ENCODE measurements around the gene GMDS.

GMDS gene

GRCh38 chr6:1825277-1825676 lies 420.1 kb downstream of the GMDS start:
- peaks cover 6% of the 10 kb centered on the region; the same call in 1 of the 2 replicates for H3K9me3 ChIP-seq
- no peak overlapping the region for H3K4me3 ChIP-seq
- H3K4me1 ChIP-seq = peaks cover 5% of the 10 kb centered on the region
- no peaks in the 10 kb centered on the region for H3K27me3 ChIP-seq (ENCODE audit: low read depth)
- no peaks in the 10 kb centered on the region; the same call in 1 of the 2 replicates for H3K36me3 ChIP-seq (replicated peaks)
- in situ Hi-C loops (cut with MboI; ENCODE audit: low sequenced_read_pairs) = no loop called here
- no peak for DNase-seq (ENCODE audit: low spot score in 2 of 2)

GRCh38 chr6:1821513-1822183 lies 423.8 kb downstream of the GMDS start:
- no peaks in the 10 kb centered on the region for H3K9me3 ChIP-seq
- no peaks in the 10 kb centered on the region; the same call in 1 of the 2 replicates for H3K36me3 ChIP-seq (replicated peaks)
- DNase-seq (ENCODE audit: low spot score in 2 of 2) = peak; percentile 12 to 55
- H3K4me3 ChIP-seq = no peak overlapping the region
- in situ Hi-C loops (cut with MboI; ENCODE audit: low sequenced_read_pairs) = no loop called here
- peaks cover 5% of the 10 kb centered on the region for H3K4me1 ChIP-seq
- H3K27me3 ChIP-seq (ENCODE audit: low read depth) = no peaks in the 10 kb centered on the region

DNA sequence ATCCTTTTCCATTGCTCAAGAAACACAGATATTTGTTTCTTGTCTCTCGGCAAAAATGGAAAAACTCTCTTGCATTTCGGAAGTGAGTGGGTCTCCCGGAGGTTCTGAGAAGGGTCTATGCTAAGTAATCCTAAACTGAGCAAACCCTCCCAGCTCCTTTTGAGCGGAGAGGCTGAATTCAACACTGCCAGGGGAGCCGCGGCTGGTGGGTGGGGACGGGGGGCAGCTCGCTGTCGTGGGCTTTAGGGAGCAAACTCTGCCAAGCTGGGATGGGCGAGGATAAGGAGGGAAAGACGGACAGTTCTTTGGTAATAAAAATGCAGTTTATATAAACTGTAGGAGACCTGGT lies 424.3 kb downstream of the GMDS start:
- no peak for DNase-seq (ENCODE audit: low spot score in 2 of 2)
- H3K4me1 ChIP-seq = peaks cover 5% of the 10 kb centered on the region
- in situ Hi-C loops (cut with MboI; ENCODE audit: low sequenced_read_pairs) = no loop called here
- H3K9me3 ChIP-seq = no peaks in the 10 kb centered on the region
- H3K4me3 ChIP-seq = no peak overlapping the region
- H3K27me3 ChIP-seq (ENCODE audit: low read depth) = no peaks in the 10 kb centered on the region
- no peaks in the 10 kb centered on the region; the same call in 1 of the 2 replicates for H3K36me3 ChIP-seq (replicated peaks)

- DNase-seq (ENCODE audit: low spot score in 2 of 2) = no peak
- Histone ChIP-seq H3K4me1 (peaks cover 5% of the 10 kb centered on the region), H3K36me3 (replicated peaks) (no peaks in the 10 kb centered on the region), H3K9me3 (no peaks in the 10 kb centered on the region), H3K4me3 (no peak overlapping the region), H3K27me3 (ENCODE audit: low read depth) (no peaks in the 10 kb centered on the region)
- in situ Hi-C loops (cut with MboI; ENCODE audit: low sequenced_read_pairs) = no loop called here
Measured at GRCh38 chr6:1820714-1821113, 424.7 kb downstream of the GMDS start.

DNA sequence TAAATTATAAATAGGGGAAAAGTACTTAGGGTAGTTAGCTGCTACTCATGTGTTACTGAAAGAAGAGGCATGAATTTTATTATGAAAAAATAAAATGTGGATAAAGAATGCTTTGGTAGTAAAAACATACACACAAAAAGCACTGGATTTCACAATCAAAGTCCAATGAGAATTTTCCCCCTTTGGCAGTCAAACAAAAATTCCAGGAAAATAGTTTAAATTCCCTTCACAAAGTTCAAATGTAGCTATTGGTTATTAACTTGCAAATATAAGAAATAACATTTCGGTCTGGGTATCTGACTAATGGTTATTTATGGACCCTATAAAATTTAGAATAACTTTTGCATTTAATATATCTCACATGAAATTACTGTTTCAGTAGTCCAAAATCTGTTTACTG lies 425.2 kb downstream of the GMDS start:
- peaks cover 5% of the 10 kb centered on the region for H3K4me1 ChIP-seq
- no peaks in the 10 kb centered on the region for H3K36me3 ChIP-seq (replicated peaks)
- H3K9me3 ChIP-seq = no peaks in the 10 kb centered on the region
- in situ Hi-C loops (cut with MboI; ENCODE audit: low sequenced_read_pairs) = no loop called here
- no peaks in the 10 kb centered on the region for H3K27me3 ChIP-seq (ENCODE audit: low read depth)
- no peak for DNase-seq (ENCODE audit: low spot score in 2 of 2)
- H3K4me3 ChIP-seq = no peak overlapping the region

DNA sequence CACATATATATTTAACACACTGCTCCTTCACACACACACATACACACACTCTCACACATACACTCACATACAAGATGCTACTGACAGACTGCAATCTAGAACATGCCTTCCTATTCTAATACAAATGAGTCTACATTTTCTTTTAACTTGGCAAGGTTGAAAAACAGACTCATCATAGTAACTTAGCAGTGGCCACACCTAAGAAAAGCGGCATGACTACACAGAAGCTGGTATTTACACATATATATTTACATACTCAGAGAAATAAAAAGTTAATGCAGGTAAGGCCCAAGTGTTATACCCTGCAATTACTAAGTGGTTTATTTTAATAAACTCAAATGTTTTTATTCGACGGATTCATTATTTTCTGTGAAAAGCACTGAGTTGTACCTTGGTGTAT lies 426.4 kb downstream of the GMDS start:
- no peaks in the 10 kb centered on the region for H3K9me3 ChIP-seq
- H3K36me3 ChIP-seq (replicated peaks) = no peaks in the 10 kb centered on the region
- no peak overlapping the region for H3K4me3 ChIP-seq
- DNase-seq (ENCODE audit: low spot score in 2 of 2) = no peak
- H3K4me1 ChIP-seq = peaks cover 5% of the 10 kb centered on the region
- in situ Hi-C loops (cut with MboI; ENCODE audit: low sequenced_read_pairs) = no loop called here
- H3K27me3 ChIP-seq (ENCODE audit: low read depth) = no peaks in the 10 kb centered on the region

DNA sequence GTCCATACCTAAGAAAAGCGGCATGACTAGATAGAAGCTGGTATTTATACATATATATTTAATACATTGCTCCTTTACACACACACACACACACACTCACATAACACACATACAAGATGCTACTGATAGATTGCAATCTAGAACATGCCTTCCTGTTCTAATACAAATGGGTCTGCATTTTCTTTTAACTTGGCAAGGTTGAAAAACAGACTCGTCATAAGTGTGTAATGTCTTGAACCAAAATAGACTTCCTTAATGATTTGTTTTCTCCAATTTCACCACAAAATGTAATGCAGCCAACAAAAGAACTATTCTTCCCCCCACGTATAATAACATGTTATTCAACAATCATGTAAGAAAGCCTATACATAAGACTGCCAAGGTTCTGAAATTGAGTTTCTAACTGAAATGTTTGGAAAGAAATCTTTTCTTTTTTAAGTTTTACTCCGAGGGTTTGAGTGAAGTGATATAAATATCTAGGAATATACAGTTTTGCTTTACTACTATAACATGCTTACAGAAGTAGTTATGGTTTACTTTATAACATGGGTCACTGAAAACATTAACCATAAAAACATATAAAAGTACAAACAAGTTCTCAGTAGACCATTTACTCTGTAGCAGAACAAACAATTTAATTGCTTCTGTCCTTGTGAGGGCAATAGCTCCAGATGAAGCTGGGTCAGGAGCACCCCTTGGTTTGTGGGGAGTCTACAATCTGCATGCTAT lies 428.2 kb downstream of the GMDS start:
- H3K4me3 ChIP-seq = no peak overlapping the region
- no peaks in the 10 kb centered on the region for H3K9me3 ChIP-seq
- no peaks in the 10 kb centered on the region for H3K36me3 ChIP-seq (replicated peaks)
- no peak for DNase-seq (ENCODE audit: low spot score in 2 of 2)
- peaks cover 17% of the 10 kb centered on the region for H3K4me1 ChIP-seq
- no peaks in the 10 kb centered on the region for H3K27me3 ChIP-seq (ENCODE audit: low read depth)
- in situ Hi-C loops (cut with MboI; ENCODE audit: low sequenced_read_pairs) = no loop called here

GRCh38 chr6:1815827-1816452 lies 429.5 kb downstream of the GMDS start:
- Histone ChIP-seq H3K9me3 (no peaks in the 10 kb centered on the region), H3K36me3 (replicated peaks) (no peaks in the 10 kb centered on the region), H3K27me3 (ENCODE audit: low read depth) (no peaks in the 10 kb centered on the region), H3K4me1 (peaks cover 22% of the 10 kb centered on the region), H3K4me3 (no peak overlapping the region)
- no peak for DNase-seq (ENCODE audit: low spot score in 2 of 2)
- in situ Hi-C loops (cut with MboI; ENCODE audit: low sequenced_read_pairs) = no loop called here

DNA sequence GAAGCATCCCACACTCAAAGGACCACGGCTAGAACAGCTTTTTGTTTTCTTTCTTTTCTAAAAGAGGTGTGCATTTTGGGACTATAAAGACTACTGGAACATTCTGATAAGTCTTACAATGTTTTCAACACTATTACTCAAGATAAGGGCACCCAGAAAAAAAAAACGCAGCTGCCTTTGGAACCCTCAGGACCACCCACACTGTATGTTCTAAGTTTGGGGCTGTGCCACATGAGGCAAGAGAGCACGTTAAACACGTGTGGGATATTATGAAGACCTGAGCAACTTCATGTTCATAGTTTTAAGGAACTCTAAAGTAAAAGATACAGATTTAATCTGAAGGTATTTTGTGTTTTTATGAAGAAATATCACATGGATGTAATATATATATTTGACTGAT lies 431.1 kb downstream of the GMDS start:
- H3K4me1 ChIP-seq = peaks cover 37% of the 10 kb centered on the region
- no peak overlapping the region for H3K4me3 ChIP-seq
- in situ Hi-C loops (cut with MboI; ENCODE audit: low sequenced_read_pairs) = no loop called here
- no peak for DNase-seq (ENCODE audit: low spot score in 2 of 2)
- H3K36me3 ChIP-seq (replicated peaks) = no peaks in the 10 kb centered on the region
- H3K27me3 ChIP-seq (ENCODE audit: low read depth) = no peaks in the 10 kb centered on the region
- no peaks in the 10 kb centered on the region for H3K9me3 ChIP-seq

DNA sequence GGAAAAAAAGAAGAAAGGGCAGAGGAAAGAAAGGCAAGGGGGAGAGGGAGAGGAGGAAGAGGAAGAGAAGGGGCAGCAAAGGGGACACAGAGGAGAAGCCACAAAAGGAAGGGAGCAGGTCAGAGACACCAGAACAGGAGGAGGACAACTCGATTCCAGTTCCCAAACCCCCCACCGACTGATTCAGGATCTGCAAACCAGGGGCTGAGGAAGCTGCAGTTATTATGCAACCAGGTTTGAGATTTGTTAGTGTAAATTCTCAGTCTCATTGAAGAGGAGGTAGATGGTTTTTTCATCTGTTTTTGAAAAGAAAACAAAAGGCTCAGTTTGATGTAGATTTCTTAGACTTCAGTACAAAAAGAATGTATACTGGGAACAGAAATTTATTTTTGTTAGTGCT lies 432.9 kb downstream of the GMDS start:
- Histone ChIP-seq H3K27me3 (ENCODE audit: low read depth) (no peaks in the 10 kb centered on the region), H3K4me1 (peaks cover 44% of the 10 kb centered on the region), H3K9me3 (no peaks in the 10 kb centered on the region), H3K36me3 (replicated peaks) (no peaks in the 10 kb centered on the region), H3K4me3 (no peak overlapping the region)
- DNase-seq (ENCODE audit: low spot score in 2 of 2) = peak; percentile 67 to 76
- in situ Hi-C loops (cut with MboI; ENCODE audit: low sequenced_read_pairs) = no loop called here

DNA sequence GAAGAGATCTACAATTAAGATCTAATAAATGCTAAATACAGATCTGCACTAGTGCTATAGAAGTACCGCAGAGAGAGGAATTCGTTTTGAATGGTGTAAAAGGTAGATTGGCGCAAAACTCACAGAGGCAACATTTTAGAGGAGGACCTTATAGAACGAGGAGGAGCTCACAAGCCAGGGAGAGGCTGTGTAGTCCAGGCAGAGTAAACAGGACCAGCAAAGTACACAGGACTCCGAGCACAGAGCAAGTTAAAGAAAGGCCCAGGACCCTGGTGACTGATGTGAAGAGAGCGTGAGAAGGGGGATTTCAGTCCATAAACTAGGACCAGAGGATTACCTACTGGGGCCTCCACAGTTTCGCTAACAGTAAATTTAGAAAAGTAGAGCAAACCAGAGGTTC lies 433.4 kb downstream of the GMDS start:
- Histone ChIP-seq H3K9me3 (no peaks in the 10 kb centered on the region), H3K36me3 (replicated peaks) (no peaks in the 10 kb centered on the region), H3K27me3 (ENCODE audit: low read depth) (no peaks in the 10 kb centered on the region), H3K4me1 (peaks cover 44% of the 10 kb centered on the region), H3K4me3 (no peak overlapping the region)
- in situ Hi-C loops (cut with MboI; ENCODE audit: low sequenced_read_pairs) = no loop called here
- no peak for DNase-seq (ENCODE audit: low spot score in 2 of 2)

DNA sequence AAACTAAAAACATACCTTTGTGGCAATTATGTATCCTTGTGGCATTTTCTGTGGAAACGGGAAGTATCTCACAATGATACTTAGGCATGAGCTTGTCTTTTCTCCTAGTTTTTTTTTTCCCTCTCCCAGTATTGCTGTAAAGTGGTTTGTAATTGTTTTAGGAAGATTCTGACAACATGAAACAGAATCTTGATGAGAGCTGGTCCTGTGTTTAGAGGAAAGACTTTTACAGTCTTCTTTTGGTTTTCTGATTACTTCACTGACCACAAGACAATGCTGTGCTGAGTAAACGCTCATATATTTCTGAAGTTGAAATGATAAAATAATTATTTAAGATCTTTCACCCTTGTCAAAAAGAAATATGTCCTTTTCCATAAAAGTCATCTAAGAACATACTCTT lies 434.5 kb downstream of the GMDS start:
- Histone ChIP-seq H3K27me3 (ENCODE audit: low read depth) (no peaks in the 10 kb centered on the region), H3K4me1 (peaks cover 48% of the 10 kb centered on the region), H3K9me3 (no peaks in the 10 kb centered on the region), H3K36me3 (replicated peaks) (no peaks in the 10 kb centered on the region), H3K4me3 (no peak overlapping the region)
- no peak for DNase-seq (ENCODE audit: low spot score in 2 of 2)
- in situ Hi-C loops (cut with MboI; ENCODE audit: low sequenced_read_pairs) = no loop called here

DNA sequence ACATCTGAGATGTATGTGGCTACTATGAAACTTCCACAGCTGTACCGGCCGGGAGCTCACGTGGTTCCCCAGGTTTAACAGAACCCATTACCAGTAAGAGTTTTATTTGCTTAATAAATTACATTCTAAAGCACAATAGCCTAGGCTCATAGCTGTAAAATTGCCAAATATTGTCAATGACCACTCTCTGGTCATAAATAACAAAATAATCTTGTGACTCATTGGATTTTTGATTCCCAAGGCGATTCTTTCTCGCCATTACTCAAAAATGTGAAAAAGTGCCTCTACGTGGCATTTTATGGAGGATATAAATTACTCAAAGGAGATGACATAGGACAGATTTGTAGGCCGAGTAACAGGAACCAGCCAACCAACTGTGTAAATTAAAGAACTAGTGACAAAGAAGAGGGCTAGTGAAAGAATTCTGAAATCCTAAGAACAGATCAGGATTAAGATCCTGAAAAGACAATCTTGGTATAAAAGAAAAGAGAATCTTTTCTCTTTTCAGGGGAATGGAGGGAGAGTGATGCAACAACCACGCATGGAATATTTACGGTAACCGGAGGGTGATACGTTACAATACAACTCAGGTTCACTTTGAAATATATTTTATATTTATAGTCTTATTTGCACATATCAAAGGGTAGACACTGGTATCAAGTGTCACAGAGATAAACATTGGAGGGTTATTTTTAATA lies 436.0 kb downstream of the GMDS start:
- Histone ChIP-seq H3K9me3 (no peaks in the 10 kb centered on the region), H3K4me3 (no peak overlapping the region), H3K4me1 (peaks cover 48% of the 10 kb centered on the region), H3K27me3 (ENCODE audit: low read depth) (no peaks in the 10 kb centered on the region), H3K36me3 (replicated peaks) (no peaks in the 10 kb centered on the region)
- in situ Hi-C loops (cut with MboI; ENCODE audit: low sequenced_read_pairs) = no loop called here
- DNase-seq (ENCODE audit: low spot score in 2 of 2) = peak; percentile 31 to 77

DNA sequence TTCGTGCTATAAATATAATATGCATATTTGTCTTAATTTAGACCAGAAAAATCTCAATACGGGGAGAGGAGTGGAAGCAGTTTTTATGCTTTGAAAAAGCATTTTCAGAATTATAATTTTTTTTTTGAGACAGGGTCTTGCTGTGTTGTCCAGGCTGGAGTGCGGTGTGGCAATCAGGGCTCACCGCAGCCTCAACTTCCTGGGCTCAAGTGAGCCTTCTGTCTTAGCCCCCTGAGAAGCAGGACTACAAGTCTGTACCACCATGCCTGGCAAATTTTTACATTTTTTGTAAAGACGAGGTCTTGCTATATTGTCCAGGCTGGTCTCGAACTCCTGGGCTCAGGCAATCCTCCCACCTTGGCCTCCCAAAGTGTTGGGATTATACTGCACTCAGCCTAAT lies 438.5 kb downstream of the GMDS start:
- no peaks in the 10 kb centered on the region for H3K9me3 ChIP-seq
- H3K27me3 ChIP-seq (ENCODE audit: low read depth) = no peaks in the 10 kb centered on the region
- in situ Hi-C loops (cut with MboI; ENCODE audit: low sequenced_read_pairs) = no loop called here
- peaks cover 51% of the 10 kb centered on the region for H3K4me1 ChIP-seq
- H3K36me3 ChIP-seq (replicated peaks) = no peaks in the 10 kb centered on the region
- DNase-seq (ENCODE audit: low spot score in 2 of 2) = no peak
- no peak overlapping the region for H3K4me3 ChIP-seq
